ENCODE measurements around the gene CAMK1D. TPM values are rescaled to one million over a fixed set of nuclear protein-coding genes. Genes with fewer than 3 reads are reported as not detected.

CAMK1D gene
- polyA plus RNA-seq, 1 donor (not counting 4 experiments of a cell fraction or from before 2014, with no cell fraction given): 0.76 TPM

DNA sequence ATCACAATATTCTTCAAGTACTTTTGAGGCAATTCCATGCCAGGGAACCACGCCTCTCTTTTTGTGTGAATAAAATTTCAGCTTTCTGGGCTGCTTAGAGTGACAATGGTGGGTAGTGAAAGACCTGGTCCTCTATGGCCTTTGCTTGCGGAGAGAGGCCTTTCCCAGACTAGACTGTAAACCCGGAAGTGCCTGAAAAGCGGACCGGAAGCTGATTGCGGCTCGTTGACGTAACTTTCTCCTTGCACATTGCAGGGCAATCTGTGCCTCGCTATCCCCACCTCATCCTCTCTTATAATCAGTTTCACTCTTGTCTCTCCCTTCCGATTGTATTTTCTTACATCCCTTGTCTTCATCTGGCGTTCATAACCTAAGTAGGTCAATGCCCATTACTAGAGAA lies 310.4 kb downstream of the CAMK1D start:
- no peak overlapping the region for H3K9ac ChIP-seq (ENCODE audit: control insufficient read depth, extremely low read depth, insufficient read depth, low read length)
- no peaks in the 10 kb centered on the region for H3K27me3 ChIP-seq (ENCODE audit: control insufficient read depth, extremely low read depth, insufficient read depth, low read length)
- no peaks in the 10 kb centered on the region for H3K9me3 ChIP-seq (ENCODE audit: control insufficient read depth, low read depth, low read length)
- H3K79me2 ChIP-seq (ENCODE audit: control insufficient read depth, insufficient read depth, low read length): no peaks in the 10 kb centered on the region
- FAIRE-seq (no peak), DNase-seq (ENCODE audit: low read depth, low spot score) (no peak)
- TF ChIP-seq, protein P1, sequence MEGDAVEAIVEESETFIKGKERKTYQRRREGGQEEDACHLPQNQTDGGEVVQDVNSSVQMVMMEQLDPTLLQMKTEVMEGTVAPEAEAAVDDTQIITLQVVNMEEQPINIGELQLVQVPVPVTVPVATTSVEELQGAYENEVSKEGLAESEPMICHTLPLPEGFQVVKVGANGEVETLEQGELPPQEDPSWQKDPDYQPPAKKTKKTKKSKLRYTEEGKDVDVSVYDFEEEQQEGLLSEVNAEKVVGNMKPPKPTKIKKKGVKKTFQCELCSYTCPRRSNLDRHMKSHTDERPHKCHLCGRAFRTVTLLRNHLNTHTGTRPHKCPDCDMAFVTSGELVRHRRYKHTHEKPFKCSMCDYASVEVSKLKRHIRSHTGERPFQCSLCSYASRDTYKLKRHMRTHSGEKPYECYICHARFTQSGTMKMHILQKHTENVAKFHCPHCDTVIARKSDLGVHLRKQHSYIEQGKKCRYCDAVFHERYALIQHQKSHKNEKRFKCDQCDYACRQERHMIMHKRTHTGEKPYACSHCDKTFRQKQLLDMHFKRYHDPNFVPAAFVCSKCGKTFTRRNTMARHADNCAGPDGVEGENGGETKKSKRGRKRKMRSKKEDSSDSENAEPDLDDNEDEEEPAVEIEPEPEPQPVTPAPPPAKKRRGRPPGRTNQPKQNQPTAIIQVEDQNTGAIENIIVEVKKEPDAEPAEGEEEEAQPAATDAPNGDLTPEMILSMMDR (optimal IDR thresholded peaks at IDR 0.05 in 1 of 3, IDR thresholded peaks at IDR 0.05 in 1 of 3, conservative IDR thresholded peaks at IDR 0.05 in 1 of 3; ENCODE audit: extremely low read depth in 1 of 3, insufficient read depth in 2 of 3, low read length in 3 of 3): no peak
- no peak for TF ChIP-seq EZH2 (IDR thresholded peaks at IDR 0.05; ENCODE audit: low read length)
- H4K20me1 ChIP-seq (ENCODE audit: control insufficient read depth, extremely low read depth, insufficient read depth, low read length): no peaks in the 10 kb centered on the region
- H3K36me3 ChIP-seq (ENCODE audit: control insufficient read depth in 2 of 2, extremely low read depth in 1 of 2, insufficient read depth in 2 of 2, low read length in 2 of 2): no peaks in the 10 kb centered on the region
- no peak overlapping the region for H3K4me2 ChIP-seq (ENCODE audit: control insufficient read depth, extremely low read depth, insufficient read depth, low read depth, low read length)
- H3K4me3 ChIP-seq (ENCODE audit: control insufficient read depth in 2 of 3, extremely low read depth in 1 of 3, insufficient read depth in 2 of 3, low read depth in 1 of 3, low read length in 3 of 3): no peak overlapping the region
- H2AFZ ChIP-seq (ENCODE audit: control insufficient read depth, low read length): no peak overlapping the region
- H3K27ac ChIP-seq (ENCODE audit: control insufficient read depth, insufficient read depth, low read length): no peak overlapping the region
- no peaks in the 10 kb centered on the region for H3K9me1 ChIP-seq (ENCODE audit: control insufficient read depth, extremely low read depth, insufficient read depth, low read length)
- no peaks in the 10 kb centered on the region for H3K4me1 ChIP-seq (ENCODE audit: control insufficient read depth, extremely low read depth, insufficient read depth, low read length)
- dilution Hi-C loops (cut with MboI; ENCODE audit: extremely low pct_ligation_motif_present, low sequenced_read_pairs): loop anchor here (25.0 kb wide), 1 partner anchor 197 kb away; no protein-coding TSS in a partner anchor

- Histone ChIP-seq H2AFZ (ENCODE audit: control insufficient read depth, low read length) (no peak overlapping the region), H3K36me3 (ENCODE audit: control insufficient read depth in 2 of 2, extremely low read depth in 1 of 2, insufficient read depth in 2 of 2, low read length in 2 of 2) (no peaks in the 10 kb centered on the region), H3K9me3 (ENCODE audit: control insufficient read depth, low read depth, low read length) (no peaks in the 10 kb centered on the region), H3K27ac (ENCODE audit: control insufficient read depth, insufficient read depth, low read length) (no peak overlapping the region), H3K9ac (ENCODE audit: control insufficient read depth, extremely low read depth, insufficient read depth, low read length) (no peak overlapping the region), H3K79me2 (ENCODE audit: control insufficient read depth, insufficient read depth, low read length) (no peaks in the 10 kb centered on the region), H3K4me3 (ENCODE audit: control insufficient read depth in 2 of 3, extremely low read depth in 1 of 3, insufficient read depth in 2 of 3, low read depth in 1 of 3, low read length in 3 of 3) (no peak overlapping the region), H3K4me1 (ENCODE audit: control insufficient read depth, extremely low read depth, insufficient read depth, low read length) (no peaks in the 10 kb centered on the region), H4K20me1 (ENCODE audit: control insufficient read depth, extremely low read depth, insufficient read depth, low read length) (no peaks in the 10 kb centered on the region), H3K27me3 (ENCODE audit: control insufficient read depth, extremely low read depth, insufficient read depth, low read length) (no peaks in the 10 kb centered on the region), H3K4me2 (ENCODE audit: control insufficient read depth, extremely low read depth, insufficient read depth, low read depth, low read length) (no peak overlapping the region), H3K9me1 (ENCODE audit: control insufficient read depth, extremely low read depth, insufficient read depth, low read length) (no peaks in the 10 kb centered on the region)
- TF ChIP-seq EZH2 (IDR thresholded peaks at IDR 0.05; ENCODE audit: low read length): no peak
- TF ChIP-seq, protein P1 (optimal IDR thresholded peaks at IDR 0.05 in 1 of 3, IDR thresholded peaks at IDR 0.05 in 1 of 3, conservative IDR thresholded peaks at IDR 0.05 in 1 of 3; ENCODE audit: extremely low read depth in 1 of 3, insufficient read depth in 2 of 3, low read length in 3 of 3): no peak
- no peak for DNase-seq (ENCODE audit: low read depth, low spot score)
- FAIRE-seq: no peak
- dilution Hi-C loops (cut with MboI; ENCODE audit: extremely low pct_ligation_motif_present, low sequenced_read_pairs): loop anchor here (25.0 kb wide), 1 partner anchor 199 kb away; no protein-coding TSS in a partner anchor
Measured at GRCh38 chr10:12660812-12661211, 311.5 kb downstream of the CAMK1D start.

All from keratinocyte (primary cell).